Left cardiac atrium (tissue), 4 donors: ENCODE results near the gene KCNMA1. TPM values are rescaled to one million over a fixed set of nuclear protein-coding genes. Genes with fewer than 3 reads are reported as not detected.
"Not testable (repeated sequence)": the region's sequence is repeated elsewhere in the genome, so short reads cannot be mapped to it uniquely, and the experiment has no call there.

Experiments used
- ATAC-seq, 2 donors: fragments of 200-7000 bp; cut with Tn5 transposase; one replicate each; pipeline ENCODE4 v1.9.1; 2020; ENCODE audit warnings: mild to moderate bottlenecking in 2 of 2, moderate library complexity in 2 of 2
- DNase-seq: peaks from one replicate; pipeline ENCODE4 v3.0.0-alpha.2; 2020
- intact Hi-C, 2 donors: fragments of 100-400 bp; cut with DNase I; formaldehyde crosslinking; loops; one replicate each; pipeline versions ENCODE4 v1.14.1 to v1.15.1; 2022 to 2023
- total RNA-seq, 2 donors: library from RNA; stranded (reverse); fragmentation: NEBNext Ultra II Directional; extraction: Animal tissue kit (Norgen Biotek cat#: 25700); gene quantifications; one replicate each; pipeline ENCODE4 v1.2.1, GENCODE V29; 2021
- donor health status: DM: no; HTN: yes; CAD: no.
- donor health status: DM: no; HTN: yes; CAD: no; lungs with severe emphysema.
- donor health status: DM: yes; HTN: yes; CAD: no.
- donor health status: Dilated cardiomyopathy.

The KCNMA1 gene
- total RNA-seq, 2 donors from 2014 or later, result 4.1 to 5.3 TPM

DNA sequence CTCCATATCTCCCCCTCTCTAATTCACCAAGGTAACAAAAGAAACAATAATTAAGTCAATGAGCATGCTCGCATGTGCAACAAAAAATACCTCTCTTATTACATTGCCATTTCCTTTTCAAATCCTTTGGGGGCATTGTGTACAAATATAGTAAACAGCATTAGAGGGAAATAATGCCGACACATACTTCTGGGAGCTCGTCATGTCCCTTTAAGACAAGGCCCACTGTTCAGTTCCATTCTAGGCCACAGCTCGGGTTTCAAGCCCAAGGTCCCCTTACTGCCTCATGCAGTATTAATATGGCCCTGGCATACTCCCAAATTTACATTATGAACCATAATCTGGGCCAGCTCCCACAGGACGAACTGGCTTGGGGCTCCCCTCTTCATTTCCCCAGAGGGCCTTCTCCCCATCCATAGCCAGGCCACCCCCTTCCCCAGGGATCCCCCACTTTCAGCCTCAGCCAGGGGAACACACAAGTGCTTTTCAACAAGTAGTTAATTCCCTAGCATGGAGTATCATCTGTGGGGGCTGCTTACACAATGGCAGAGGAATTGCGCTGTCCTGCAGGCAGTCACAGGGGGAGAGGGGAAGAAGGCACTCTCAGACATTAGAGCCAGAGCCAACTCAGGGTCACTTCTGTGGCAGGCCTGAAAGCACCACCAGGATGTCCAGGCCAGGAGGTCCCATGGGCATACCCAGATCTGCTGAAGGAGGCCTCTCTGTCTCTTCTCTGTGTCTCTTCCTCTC is 110.6 kb downstream of the KCNMA1 start:
- DNase-seq (no peak), ATAC-seq (no peak)
- intact Hi-C loops, result no loop called here

- no peak for ATAC-seq
- intact Hi-C loops, result no loop called here
- DNase-seq, result no peak
Measured at GRCh38 chr10:77524281-77524711, 113.3 kb downstream of the KCNMA1 start.

- intact Hi-C loops, result no loop called here
- no peak for DNase-seq
- no peak for ATAC-seq
Measured at GRCh38 chr10:77522268-77522809, 115.3 kb downstream of the KCNMA1 start.

GRCh38 chr10:77520995-77521394 is 116.6 kb downstream of the KCNMA1 start:
- DNase-seq (no peak), ATAC-seq (no peak)
- intact Hi-C loops, result no loop called here

- intact Hi-C loops, result no loop called here
- DNase-seq (no peak), ATAC-seq (no peak)
Measured at GRCh38 chr10:77520290-77520689, 117.3 kb downstream of the KCNMA1 start.

DNA sequence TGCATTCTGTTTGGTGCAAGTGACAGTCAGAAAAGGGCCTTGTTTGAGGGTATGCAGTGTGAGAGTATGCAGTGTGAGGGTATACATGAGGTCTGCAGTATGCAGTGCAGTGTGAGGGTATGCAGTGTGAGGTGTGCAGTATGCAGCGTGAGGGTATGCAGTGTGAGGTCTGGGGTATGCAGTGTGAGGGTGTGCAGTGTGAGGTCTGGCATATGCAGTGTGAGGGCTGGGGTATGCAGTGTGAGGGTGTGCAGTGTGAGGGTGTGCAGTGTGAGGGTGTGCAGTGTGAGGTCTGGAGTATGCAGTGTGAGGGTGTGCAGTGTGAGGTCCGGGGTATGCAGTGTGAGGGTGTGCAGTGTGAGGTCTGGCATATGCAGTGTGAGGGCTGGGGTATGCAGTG is 117.8 kb downstream of the KCNMA1 start:
- intact Hi-C loops, ATAC-seq, DNase-seq: not testable (repeated sequence)

GRCh38 chr10:77518910-77519274 is 118.7 kb downstream of the KCNMA1 start:
- intact Hi-C loops, result no loop called here

GRCh38 chr10:77518241-77518909 is 119.2 kb downstream of the KCNMA1 start:
- DNase-seq, result no peak
- intact Hi-C loops, result no loop called here
- ATAC-seq, result no peak

More at GRCh38 chr10:77518910-77519274, 118.7 kb downstream of the KCNMA1 start:
- ATAC-seq (no peak), DNase-seq (no peak)

DNA sequence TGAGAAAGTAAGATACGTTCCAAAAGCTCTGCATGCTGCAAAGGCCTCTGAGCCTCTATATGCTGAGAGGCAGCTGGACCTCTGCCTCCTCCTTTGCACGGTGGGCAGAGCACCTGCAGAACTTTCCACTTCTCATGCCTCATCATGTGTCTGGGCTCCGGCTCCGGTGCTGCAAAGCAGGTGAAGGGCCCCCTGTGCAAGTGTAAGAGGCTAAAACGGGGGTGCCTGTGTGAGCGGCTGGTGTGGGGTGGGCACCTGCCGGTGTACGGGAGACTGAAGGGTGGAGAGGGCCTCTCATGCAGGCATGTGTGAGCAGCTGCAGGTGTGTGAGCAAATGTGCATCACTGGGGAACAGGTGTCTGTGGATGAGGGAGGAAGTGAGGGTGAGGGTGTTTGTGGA is 121.0 kb downstream of the KCNMA1 start:
- intact Hi-C loops, result no loop called here
- no peak for ATAC-seq
- DNase-seq, result no peak

DNA sequence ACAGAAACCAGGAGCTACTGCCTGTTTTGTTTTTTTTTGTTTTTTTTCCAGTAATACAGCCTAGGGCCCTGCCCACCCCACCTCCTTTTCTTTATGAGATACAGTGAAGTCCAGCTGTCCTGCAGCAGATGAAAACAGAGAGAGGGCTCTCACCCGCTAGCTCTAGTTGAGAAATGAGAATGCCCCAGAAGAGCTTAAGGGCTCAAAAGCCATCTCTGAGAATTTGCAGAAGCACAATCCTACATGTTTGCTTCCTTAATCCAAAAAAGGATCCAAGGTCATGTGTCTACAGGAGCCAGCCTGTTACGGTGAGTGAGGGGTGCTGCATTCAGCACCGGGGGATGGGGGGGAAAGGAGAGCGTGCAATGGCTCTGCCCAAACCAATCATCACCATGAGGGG is 122.7 kb downstream of the KCNMA1 start:
- ATAC-seq, result no peak
- intact Hi-C loops, result no loop called here
- DNase-seq, result no peak

GRCh38 chr10:77513781-77514331 is 123.8 kb downstream of the KCNMA1 start:
- intact Hi-C loops, result no loop called here
- peak; percentile 76 to 94 for ATAC-seq

DNA sequence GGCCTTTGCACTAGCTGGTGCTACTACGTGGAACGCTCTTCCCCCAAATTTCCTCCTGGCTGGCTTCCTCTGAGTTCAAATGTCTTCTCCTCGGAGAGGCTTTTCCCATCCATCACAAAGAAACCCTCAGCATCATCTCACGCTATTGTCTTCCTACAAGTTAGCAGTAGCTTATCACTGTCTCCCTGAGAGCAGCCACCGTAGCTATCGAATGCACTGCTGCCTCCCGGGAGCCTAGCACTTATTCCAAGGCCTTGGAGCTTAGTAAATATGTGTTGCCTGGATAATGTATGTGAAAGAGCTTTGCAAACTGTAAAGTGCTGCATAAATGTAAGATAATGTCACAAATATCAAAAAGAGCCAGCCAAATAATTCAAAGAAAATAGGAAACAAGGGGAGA is 124.4 kb downstream of the KCNMA1 start:
- intact Hi-C loops, result no loop called here
- no peak for DNase-seq
- no peak for ATAC-seq

More at GRCh38 chr10:77513781-77514331, 123.8 kb downstream of the KCNMA1 start:
- no peak for DNase-seq

DNA sequence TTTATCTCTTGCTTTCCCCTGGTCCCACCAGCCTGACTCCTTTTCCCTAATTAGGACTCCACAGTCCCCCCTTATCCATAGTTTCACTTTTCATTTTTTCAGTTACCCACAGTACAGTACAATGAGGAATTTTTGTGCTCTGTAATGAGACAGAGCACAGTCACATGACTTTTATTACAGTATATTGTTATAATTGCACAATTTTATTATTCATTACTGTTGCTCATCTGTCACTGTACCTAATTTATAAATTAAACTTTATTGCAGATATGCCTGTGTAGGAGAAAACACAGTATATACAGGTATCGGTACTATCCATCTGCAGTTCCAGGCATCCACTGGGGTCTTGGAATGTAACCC is 125.4 kb downstream of the KCNMA1 start:
- ATAC-seq (no peak), DNase-seq (no peak)
- intact Hi-C loops, result no loop called here

- ATAC-seq (no peak), DNase-seq (no peak)
- intact Hi-C loops, result no loop called here
Measured at GRCh38 chr10:77511498-77512218, 126.0 kb downstream of the KCNMA1 start.

DNA sequence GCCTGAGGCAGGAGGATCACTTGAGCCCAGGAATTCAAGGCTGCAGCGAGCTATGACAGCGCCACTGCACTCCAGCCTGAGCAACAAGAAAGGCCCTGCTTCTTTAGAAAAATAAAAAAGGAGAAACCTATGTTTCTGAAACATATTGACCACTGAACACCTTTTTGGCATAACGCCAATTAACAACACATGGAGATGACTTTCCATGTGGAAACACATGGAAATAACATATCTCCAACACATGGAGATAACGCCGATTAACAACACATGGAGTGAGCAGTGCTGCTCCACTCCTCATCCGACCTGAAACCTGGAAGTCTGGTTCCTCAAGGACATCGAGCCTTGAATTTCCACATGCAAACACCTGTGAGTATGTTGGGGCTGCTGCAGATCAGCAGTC is 126.9 kb downstream of the KCNMA1 start:
- intact Hi-C loops, result no loop called here
- no peak for DNase-seq
- ATAC-seq, result no peak

GRCh38 chr10:77510294-77510693 is 127.3 kb downstream of the KCNMA1 start:
- ATAC-seq (no peak), DNase-seq (no peak)
- intact Hi-C loops, result no loop called here

- ATAC-seq (no peak), DNase-seq (no peak)
- intact Hi-C loops, result no loop called here
Measured at GRCh38 chr10:77509391-77509790, 128.2 kb downstream of the KCNMA1 start.

- ATAC-seq (peak; percentile 18 to 38), DNase-seq (no peak)
- intact Hi-C loops, result no loop called here
Measured at GRCh38 chr10:77507291-77507880, 130.2 kb downstream of the KCNMA1 start.

GRCh38 chr10:77506517-77507200 is 130.9 kb downstream of the KCNMA1 start:
- intact Hi-C loops, result no loop called here
- no peak for DNase-seq
- ATAC-seq, result no peak
